Epidermal melanocyte (primary cell): Measurements from ENCODE around the gene KCNE4.

Source experiments
- DNase-seq: peaks from one replicate; pipeline ENCODE4 v3.0.0; 2011; ENCODE audit warnings: low spot score; ENCODE audit not compliant: insufficient read length

The KCNE4 gene

DNA sequence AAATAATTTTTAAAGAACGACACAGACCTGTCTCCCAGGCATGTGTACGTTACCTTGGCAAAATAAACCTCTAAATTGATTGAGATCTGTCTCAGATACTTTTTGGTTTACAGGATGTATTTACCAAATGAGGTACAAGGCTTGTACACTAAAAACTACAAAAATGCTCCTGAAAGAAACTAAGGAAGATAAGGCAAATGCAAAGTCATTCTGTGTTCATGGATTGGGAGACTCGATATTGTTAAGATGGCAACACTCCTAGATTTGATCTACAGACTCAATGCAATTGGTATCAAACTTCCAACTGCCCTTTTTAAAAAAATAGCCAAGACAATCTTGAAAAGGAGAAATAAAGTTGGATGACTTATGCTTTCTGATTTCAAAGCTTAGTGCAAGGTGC, 11.5 kb upstream of the KCNE4 start:
- DNase-seq, result no peak

DNA sequence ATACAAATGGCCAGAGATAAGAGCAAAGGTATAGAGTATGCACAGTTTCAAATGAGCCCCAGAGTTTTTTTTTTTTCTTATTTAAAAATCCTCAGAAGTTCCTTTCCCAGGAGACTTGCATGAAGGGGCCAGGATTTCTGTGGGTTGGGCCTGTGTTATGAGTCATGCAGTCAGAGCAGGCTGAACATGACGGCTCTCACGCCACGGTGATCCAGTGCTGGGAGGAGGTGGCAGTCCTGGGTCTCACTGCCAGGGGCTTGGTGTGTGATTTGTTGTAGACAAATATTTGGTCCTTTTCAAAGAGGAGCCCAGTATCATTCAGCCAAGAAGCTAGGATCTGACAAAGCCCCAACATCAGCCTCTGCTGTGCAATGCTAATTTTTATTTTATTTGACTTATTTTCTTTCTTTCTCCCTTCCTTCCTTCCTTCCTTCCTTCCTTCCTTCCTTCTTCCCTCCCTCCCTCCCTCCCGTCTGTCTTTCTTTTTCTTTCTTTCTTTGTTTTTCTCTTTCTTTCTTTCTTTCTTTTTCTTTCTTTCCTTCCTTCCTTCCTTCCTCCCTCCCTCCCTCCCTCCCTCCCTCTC, 10.4 kb upstream of the KCNE4 start:
- peak; percentile 77 for DNase-seq

DNA sequence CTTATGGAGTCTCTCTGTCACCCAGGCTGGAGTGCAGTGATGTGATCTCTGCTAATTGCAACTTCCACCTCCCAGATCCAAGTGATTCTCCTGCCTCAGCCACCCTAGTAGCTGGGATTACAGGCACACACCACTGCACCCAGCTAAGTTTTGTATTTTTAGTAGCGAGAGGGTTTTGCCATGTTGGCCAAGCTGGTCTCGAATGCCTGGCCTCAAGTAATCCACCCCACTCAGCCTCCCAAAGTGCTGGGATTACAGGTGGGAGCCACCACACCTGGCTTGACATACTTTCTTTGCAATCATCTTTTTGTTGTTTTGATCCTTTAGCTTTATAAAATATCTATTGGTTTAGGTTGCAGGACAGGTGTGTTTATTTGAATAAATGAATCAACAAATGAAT, 9.7 kb upstream of the KCNE4 start:
- no peak for DNase-seq

DNA sequence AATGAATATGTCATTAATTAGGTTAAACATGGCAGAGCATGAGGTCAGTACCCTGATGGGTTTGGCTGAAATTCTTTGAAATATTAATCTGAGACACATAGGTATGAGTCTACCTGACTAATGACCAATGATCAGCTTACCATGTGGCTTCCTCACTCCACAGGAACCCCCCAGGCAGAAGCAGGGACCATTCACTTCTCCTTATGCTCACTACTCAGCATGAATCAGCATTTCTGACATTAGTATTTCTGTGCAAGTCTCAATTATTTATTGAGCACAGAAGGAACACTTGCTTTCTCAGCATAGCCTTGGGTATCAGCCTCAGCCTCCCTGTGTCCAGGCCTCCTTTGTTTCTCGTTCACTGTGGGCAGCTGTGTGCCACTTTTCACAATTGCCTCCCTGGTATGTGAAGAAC, 9.3 kb upstream of the KCNE4 start:
- DNase-seq, result no peak

DNA sequence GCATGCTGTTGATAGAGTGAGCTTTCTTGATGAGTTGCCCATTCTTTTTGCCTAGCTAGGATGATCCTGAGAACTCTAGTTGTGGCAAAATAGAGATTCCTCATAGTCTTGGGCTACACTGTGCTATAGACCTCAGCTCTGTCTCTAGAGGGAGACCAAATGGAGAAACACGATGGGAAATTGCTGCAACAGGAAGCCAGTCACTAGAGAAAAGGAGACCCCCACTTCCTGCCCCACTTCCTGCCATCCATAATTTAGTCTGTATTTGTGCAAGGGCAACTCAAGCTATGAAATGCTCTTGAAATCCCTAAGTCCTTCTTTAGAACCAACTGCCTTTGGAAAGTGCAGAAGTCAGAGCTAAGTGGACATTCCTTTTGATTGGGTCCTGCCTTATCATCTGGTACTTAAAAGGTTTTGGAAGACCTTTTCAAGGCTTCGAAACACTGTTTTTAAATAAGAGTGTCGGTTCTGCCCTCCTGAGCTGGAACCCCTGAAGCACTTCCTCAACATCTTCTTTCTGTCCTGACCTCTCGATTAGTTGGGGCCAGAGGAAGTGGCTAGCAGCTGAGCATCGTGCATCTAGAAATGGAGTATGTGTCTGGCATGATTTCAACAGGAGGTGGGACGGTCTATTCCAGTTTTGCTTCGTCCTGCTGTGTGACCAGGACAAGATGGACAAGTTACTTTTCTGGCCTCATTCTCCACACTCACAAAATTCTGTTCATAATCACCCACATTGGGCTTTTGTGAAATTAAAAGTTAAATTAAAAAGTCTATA, 8.6 kb upstream of the KCNE4 start:
- no peak for DNase-seq

DNA sequence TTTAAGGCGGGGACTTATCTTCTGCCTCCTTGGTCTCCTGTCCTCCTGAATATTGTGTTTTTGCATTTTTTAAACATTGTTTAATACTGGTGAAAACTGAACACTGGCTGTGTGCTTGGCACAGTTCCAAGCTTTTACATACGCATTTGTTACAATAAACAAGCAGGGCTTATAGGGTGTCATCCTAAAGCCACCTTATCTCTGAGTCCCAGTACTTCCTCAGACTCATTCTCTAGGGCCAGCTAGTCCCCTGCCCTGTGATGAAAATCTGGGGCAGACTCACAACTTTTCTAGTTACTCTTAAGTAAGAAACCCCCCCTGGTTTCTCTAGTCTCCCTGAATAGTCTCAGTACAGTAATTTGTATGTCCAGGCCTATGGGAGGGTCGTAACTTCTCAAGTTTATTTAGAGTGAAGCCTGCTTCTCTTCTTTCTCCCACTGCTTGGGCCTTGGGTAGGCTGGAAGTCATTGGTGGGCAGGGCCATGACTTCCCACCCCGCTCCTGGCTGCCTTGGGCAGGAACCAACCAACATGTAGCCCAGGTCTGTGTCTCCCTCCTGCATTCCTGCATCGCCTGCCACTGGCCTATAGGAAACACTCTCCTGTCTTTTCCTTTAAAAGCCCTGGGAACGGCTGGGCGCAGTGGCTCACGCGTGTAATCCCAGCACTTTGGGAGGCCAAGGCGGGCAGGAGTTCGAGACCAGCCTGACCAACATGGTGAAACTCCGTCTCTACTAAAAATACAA, 7.7 kb upstream of the KCNE4 start:
- DNase-seq, result no peak

DNA sequence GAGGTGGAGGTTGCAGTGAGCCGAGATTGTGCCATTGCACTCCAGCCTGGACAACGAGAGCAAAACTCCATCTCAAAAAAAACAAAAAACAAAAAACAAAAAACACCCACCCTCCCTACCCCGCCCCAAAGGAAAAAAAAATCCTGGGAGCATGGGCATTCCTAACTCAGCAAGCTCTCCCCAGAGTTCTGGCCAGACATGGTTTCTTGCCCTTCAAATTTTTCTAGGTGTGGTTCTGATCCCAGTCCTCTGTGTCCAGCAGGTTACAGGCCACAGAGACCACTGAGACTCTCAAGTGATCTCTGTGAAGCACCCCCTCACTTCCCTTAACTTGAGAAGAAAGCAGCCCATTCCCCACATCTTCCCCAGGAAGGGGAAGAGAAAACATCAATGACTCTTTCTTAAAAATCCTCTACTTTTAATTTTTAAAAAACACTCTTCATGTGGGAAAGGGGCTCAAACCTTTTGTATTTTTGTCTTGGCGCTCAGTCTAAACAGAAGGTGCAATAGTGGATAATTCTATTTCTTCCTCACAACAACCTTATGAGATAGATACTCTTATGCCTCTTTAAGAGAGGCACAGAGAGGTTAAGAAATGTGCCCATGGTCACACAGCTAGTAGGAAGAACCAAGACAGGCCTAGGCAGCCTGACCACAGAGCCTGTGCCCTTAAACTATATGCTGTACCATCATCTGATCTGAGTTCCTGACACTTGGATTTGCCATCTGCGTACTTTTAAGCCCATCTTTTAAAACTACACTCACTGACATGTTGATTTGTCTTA, 6.9 kb upstream of the KCNE4 start:
- DNase-seq, result no peak

DNA sequence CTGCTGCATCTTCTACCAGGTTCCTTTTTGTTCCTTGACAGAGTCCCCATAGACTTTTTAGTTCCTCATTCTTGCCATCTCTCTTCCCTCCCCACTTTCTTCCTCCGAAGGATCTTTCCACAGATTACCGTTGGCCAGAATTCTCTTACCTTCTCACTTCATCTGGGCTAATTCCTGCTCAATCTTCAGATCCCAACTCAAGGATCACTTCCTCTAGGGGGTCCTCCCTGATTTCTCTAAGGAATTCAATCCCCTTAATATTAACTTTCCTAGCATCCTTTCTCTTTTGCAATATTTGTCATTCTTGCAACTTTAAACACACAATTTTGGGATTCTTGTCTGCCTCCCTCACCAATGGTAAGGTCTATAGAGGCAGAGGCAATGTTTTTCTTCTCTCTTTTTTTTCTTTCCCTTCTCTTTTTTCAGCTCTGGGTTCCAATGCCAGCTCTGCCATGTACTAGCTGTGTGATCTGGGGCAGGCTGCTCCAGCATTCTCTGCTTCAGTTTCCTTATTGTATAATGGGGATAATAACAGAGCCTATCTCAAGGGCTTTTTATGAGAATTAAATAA, 5.4 kb upstream of the KCNE4 start:
- no peak for DNase-seq

DNA sequence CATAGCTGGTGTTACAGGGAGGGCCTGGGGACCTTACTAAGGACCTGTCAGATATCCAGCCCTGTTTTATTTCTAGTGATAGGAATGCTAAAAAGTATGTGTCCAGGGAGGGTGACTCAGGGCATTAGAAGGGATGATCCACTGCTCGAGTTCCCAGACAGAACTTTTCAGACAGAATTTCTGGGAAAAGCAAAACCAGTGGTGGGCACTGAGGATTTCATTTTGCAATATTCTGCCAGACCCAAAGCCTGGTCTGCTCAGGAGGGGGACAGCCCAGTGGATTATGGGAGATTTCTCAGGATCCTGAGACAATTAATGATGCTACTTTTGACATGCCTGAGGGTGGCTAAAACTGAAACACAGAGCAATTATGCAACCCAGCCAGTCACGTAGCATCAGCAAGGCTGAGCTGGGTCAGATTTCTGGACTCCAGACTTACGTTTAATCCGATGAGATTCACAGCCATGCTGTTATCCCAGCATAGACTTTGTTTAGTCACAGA, 4.7 kb upstream of the KCNE4 start:
- DNase-seq, result no peak

DNA sequence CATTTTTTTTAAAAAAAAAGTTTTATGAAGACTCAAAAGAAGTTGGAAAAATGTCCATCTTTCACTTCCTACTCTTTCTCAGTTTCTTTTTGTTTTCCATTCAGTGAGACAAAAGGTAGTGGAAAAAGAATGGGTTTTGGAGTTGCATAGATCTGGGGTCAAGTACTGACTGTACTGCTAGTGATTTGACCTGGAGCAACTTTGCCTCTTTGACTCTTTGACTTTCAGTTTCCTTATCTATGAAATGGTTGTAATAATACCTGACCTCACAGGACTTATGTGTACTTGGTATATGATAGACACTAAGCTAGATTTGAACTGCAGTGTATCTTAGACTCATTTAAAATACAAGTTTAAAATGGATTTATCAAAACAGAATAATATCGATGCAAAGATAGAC, 3.5 kb upstream of the KCNE4 start:
- DNase-seq, result no peak

DNA sequence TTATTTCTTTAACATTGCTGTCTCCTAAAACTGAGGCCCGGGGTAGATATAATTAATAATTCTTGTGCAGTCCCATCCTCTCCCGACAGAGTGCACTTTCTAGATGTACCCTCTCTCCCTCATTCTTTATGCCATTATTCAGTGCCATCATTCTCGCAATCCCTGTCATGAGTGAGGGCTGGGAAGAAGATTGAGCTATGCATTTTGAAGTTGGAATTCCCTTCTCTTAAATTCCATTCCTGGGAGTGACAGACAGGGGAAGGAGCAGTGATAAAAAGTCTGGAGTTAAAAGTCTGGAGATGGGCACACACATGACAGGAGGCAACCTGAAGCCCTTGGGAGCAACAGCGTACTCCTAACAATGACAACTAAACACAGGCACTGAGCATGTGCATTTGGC, 2.6 kb upstream of the KCNE4 start:
- DNase-seq, result no peak

DNA sequence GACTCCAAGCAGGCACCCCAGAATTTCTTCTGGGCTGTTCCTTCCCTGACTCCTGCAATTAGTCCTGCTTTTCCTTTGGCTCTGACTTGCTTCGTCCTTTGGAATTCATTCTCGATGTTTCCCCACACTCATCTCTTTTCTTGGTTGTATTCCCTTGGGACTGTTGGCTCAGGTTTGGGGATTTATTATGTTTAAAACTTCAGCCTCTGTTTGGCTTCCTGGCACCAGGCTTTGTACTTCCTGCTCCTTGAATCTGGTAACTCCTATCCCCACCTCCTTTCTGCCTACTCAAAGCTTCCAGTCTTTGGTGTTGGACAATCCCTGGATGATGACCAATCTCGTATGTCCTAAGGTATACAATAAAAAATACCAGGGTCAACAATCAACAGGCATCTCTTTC, 1.8 kb upstream of the KCNE4 start:
- no peak for DNase-seq

DNA sequence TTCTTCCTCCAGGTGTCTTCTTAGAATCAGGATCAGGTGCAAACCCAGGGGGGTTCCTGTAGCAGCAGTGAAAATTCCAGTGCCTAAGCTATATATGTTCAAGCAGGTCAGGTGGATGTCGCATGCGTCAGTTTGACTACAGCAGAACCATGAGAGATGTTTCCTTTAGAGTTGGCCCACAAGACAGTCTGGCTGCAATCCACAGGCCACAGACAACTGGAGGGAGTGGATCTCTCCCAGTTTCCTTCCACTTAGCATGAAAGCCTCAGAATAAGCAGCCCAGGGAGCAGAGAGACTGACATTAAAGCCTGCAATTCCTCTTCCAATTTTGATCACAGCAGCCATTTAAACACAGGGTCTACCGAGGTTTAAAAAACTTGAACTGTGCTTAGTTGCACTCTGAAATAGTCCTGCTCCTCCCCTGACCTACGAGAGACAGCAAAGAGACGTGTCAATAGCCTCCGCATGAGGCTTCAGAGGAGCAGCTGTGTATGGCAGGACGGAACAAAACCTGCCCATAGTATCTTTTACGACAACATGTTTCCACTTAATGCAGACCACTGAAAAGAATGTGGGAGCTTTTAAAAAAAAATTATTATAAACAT, 988 bp upstream of the KCNE4 start:
- peak; percentile 23 for DNase-seq

DNA sequence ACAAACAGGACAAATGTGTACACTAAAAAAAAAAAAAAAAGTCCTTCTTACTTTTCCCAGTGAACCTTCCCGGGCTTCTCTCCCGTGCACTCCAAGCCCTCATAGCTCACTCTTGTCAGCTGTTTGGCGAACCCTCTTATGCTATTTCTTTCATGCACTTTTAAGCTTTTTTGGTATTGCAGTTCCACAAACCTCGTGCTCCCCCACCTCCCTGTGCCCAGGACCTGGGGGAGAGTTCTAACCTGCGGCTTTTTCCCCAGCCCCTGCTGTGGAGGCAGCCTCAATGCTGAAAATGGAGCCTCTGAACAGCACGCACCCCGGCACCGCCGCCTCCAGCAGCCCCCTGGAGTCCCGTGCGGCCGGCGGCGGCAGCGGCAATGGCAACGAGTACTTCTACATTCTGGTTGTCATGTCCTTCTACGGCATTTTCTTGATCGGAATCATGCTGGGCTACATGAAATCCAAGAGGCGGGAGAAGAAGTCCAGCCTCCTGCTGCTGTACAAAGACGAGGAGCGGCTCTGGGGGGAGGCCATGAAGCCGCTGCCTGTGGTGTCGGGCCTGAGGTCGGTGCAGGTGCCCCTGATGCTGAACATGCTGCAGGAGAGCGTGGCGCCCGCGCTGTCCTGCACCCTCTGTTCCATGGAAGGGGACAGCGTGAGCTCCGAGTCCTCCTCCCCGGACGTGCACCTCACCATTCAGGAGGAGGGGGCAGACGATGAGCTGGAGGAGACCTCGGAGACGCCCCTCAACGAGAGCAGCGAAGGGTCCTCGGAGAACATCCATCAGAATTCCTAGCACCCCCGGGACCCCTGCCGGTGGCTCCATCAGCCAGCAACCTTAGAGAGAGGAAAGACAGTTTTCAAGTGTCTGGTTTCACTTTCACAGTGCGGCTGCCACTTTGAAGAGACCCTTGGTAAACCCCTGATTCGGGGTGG, 826 bp downstream of the KCNE4 start:
- no peak for DNase-seq

DNA sequence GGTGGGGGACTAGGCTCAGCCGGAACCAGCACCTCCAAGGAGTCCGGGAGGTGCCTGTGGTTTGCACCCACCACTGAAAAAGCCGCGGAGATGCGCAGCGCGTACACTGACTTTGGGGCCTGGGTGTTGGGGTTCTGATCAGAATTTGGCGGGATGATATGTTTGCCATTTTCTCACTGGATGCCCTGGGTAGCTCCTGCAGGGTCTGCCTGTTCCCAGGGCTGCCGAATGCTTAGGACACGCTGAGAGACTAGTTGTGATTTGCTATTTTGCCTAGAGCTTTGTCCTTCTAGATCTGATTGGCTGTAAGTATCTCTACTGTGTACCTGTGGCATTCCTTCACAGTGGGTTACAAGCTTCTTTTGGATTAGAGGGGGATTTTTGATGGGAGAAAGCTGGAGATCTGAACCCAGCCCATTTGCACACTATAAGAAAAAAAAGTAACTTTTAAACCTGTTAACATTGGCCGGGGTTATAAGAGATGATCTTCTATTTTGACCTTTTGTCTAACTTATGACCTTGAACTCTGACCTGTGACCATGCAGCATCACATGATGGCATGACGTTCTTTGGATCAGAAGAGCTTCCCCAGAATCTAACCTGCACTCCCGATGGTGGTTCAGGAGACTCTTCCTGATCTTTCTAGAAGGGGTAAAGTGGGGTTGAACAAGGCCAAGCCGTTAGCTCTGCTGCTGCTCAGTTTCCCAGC, 1.6 kb downstream of the KCNE4 start:
- no peak for DNase-seq

DNA sequence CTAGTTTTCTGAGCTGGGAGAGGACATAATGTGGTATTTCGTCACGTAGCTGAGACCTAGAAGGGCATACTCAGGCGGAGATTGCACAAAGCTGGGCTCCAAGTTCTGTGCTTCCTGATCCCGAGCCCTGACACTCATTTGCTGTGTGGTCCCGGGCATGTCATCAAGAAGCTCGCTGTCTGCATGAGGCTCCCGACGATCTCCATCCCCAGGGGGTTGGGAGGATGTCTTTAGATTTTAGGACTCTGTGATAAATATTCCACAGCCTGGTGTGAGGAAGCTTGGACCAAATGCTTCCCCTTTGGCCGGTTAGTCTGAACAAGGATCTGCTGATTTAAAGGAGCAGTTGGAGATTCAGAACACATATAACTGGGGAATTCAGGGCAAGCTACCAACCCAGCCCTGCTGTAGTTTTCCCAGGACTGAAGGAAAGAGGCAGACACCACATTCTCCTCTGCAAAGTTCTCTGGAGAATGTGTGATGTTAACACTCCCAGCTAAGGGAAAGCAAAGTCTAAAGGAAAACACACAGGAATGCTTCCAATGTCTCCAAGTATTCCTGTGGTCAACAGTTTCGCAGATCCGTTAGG, 2.3 kb downstream of the KCNE4 start:
- DNase-seq, result peak; percentile 23

DNA sequence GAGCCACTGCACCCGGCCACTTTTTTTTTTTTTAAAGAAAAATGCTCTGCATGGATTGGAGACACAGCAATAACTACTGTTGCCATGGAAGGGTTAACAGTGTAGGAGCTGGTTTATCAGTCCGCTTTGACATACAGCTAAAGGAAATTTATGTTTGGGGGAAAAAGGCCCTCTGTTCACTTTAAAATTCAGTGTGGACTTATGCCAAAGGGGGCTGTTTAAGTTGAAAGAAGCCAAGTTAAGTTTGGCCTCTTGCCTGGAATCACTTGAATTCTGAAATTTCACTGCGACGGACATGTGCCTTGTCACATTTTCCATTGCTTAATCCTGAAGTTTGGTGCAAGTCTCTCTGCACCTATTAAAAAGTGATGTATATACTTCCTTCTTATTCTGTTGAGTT, 3.1 kb downstream of the KCNE4 start:
- DNase-seq, result no peak

DNA sequence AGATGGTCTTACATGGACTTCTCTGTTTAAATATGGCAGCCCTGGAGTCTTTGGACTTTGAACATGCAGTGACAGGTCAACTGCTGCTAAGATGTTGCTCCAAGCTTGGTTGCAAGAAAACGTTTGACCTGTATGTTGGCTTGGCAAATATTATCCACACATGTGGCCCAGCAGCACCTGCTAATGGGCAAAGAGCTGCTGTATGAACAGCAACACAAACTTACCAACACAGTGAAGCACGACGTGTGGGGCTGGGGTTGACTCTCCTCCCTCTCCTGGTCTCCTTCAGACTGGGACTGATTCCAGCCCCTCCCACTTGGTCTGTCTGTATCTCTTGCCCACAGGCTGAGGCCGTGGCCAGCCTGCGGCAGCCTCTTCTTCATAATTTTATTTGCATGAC, 3.8 kb downstream of the KCNE4 start:
- DNase-seq, result no peak
